ENCODE data around the gene OSBP2.
"Not testable (repeated sequence)": the region's sequence is repeated elsewhere in the genome, so short reads cannot be mapped to it uniquely, and the experiment has no call there.

OSBP2 gene

GRCh38 chr22:30691204-30691603 is 3.5 kb upstream of the OSBP2 start:
- TF ChIP-seq POLR2A (IDR thresholded peaks at IDR 0.05; ENCODE audit: low read depth, low read length), result no peak
- FAIRE-seq, result no peak
- no peak for DNase-seq (ENCODE audit: insufficient read length, low spot score)

GRCh38 chr22:30694171-30694639 is 469 bp upstream of the OSBP2 start:
- no peak for FAIRE-seq
- no peak for DNase-seq (ENCODE audit: insufficient read length, low spot score)

DNA sequence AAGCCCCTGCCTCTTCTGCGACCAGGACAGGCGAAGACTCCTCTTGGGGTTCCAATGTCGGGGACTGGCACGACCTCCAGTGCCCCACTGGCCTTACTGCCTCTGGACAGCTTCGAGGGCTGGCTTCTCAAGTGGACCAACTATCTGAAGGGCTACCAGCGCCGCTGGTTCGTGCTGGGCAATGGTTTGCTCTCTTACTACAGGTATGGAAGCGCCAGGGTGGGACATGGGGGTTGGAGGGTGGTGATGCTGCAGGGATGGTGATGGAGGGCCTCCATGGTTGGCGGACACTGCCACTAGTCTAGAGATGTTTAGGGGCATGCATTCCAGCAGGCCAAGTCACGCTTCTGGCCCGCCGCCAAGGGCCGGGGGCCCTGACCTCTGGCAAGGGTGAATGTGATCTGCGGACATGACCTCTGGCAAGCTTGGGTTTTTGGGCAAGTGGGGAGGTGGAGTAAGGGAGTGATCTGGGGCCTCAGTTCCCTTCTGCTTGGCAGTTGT is 727 bp downstream of the OSBP2 start:
- FAIRE-seq (no peak), DNase-seq (ENCODE audit: insufficient read length, low spot score) (no peak)
- no peak for TF ChIP-seq POLR2A (IDR thresholded peaks at IDR 0.05; ENCODE audit: low read depth, low read length)

More at GRCh38 chr22:30694171-30694639, 469 bp upstream of the OSBP2 start:
- TF ChIP-seq POLR2A (IDR thresholded peaks at IDR 0.05; ENCODE audit: low read depth, low read length), result no peak

GRCh38 chr22:30695871-30696655 is 1.4 kb downstream of the OSBP2 start:
- FAIRE-seq (no peak), DNase-seq (ENCODE audit: insufficient read length, low spot score) (no peak)
- TF ChIP-seq POLR2A (IDR thresholded peaks at IDR 0.05; ENCODE audit: low read depth, low read length), result no peak

DNA sequence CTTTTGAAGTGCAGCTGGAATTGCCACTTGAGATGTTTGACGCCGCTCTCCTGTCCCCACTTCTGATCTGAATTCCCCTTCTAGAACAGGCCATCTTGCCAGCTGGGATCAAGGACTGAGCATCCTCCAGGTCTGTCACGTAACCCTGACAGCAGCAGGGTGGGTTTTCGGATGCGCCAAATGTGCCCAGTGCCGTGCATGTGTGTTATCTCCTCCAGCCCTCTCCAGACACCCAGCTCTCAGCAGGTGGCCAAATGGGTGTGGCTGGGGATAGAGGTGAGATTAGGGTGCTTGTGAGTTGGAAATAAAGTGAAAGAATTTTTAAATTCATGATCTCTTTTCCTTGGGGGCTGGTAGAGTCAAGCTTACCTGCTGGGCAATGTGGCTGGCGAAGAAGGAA is 3.3 kb downstream of the OSBP2 start:
- FAIRE-seq (no peak), DNase-seq (ENCODE audit: insufficient read length, low spot score) (no peak)
- TF ChIP-seq POLR2A (IDR thresholded peaks at IDR 0.05; ENCODE audit: low read depth, low read length), result no peak

GRCh38 chr22:30701872-30702271 is 7.2 kb downstream of the OSBP2 start:
- no peak for TF ChIP-seq POLR2A (IDR thresholded peaks at IDR 0.05; ENCODE audit: low read depth, low read length)
- peak; percentile 44 for DNase-seq (ENCODE audit: insufficient read length, low spot score)
- FAIRE-seq, result no peak

DNA sequence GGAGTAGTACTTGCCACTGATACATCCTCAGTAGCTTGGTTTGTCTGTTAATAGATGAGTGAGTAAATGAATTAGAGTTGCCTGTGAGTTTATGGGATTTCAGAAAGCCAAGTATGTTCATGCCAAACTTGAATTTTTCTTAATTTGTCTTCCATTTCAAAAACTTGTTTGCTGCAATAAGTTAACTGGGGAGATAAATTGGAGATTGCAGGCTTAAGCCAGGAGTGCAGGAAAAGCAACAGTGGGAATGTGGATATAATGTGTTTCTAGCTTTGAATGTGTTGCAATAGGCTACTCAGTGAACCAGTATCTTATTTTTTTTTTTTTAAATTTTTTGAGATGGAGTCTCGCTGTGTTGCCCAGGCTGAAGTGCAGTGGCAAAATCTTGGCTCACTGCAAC is 8.2 kb downstream of the OSBP2 start:
- no peak for FAIRE-seq
- no peak for TF ChIP-seq POLR2A (IDR thresholded peaks at IDR 0.05; ENCODE audit: low read depth, low read length)
- no peak for DNase-seq (ENCODE audit: insufficient read length, low spot score)

DNA sequence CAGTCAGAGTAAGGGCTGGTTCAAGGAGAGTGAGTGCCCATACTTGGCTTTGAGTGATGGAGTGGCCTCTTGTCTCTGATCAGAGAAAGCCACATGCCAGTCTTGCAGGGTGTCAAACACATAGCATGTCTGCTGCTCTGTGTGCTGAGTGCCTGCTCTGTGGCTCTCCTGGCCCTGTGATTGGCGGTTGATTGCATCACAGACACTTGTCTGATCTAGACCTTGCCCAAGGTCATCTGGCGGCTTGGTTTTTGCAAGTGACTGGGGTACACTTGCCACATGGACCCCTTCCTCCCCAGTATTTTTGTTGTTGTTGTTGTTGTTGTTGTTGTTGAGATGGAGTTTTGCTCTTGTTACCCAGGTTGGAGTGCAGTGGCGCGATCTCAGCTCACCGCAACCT is 10.3 kb downstream of the OSBP2 start:
- no peak for TF ChIP-seq POLR2A (IDR thresholded peaks at IDR 0.05; ENCODE audit: low read depth, low read length)
- DNase-seq (ENCODE audit: insufficient read length, low spot score) (no peak), FAIRE-seq (no peak)

GRCh38 chr22:30705710-30706651 is 11.3 kb downstream of the OSBP2 start:
- TF ChIP-seq POLR2A (IDR thresholded peaks at IDR 0.05; ENCODE audit: low read depth, low read length), result no peak
- FAIRE-seq (peak; percentile 52), DNase-seq (ENCODE audit: insufficient read length, low spot score) (peak; percentile 15)

DNA sequence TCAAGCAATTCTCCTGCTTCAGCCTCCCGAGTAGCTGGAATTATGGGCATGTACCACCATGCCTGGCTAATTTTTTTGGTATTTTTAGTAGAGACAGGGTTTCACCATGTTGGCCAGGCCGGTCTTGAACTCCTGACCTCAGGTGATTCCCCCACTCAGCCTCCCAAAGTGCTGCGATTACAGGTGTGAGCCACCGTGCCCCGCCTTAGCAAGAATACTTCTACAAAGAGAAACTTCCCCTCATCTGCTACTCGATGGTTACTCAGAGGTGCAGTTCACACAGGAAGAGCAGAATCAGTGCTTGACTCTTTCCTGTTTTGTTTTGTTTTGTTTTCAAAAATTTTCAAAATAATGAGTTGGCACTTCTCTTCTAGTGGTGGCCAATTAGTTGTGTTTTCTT is 15.3 kb downstream of the OSBP2 start:
- FAIRE-seq; DNase-seq (ENCODE audit: insufficient read length, low spot score): not testable (repeated sequence)

DNA sequence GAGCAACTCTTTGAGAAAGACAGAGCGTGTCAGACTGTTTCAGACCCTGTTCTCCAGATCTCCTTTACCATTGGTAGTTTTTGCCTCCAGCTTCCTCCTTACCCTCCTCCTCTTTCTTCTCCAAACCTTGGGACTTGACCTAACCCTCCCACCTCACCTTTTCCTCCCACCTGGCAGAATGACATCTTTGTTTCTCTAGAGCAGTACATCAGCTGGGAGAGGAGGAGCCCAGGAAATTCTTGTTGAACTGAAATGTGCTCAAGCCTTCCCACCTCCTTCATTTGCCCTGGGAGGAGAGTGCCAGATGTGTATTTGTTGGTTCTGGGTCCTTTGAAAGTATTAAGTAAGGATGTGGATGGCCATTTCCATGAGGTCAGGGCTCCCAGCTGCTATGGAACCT is 17.4 kb downstream of the OSBP2 start:
- DNase-seq (ENCODE audit: insufficient read length, low spot score) (no peak), FAIRE-seq (no peak)
- TF ChIP-seq POLR2A (IDR thresholded peaks at IDR 0.05; ENCODE audit: low read depth, low read length), result no peak

GRCh38 chr22:30714062-30714461 is 19.4 kb downstream of the OSBP2 start:
- TF ChIP-seq POLR2A (IDR thresholded peaks at IDR 0.05; ENCODE audit: low read depth, low read length), result no peak
- FAIRE-seq, result no peak
- no peak for DNase-seq (ENCODE audit: insufficient read length, low spot score)

DNA sequence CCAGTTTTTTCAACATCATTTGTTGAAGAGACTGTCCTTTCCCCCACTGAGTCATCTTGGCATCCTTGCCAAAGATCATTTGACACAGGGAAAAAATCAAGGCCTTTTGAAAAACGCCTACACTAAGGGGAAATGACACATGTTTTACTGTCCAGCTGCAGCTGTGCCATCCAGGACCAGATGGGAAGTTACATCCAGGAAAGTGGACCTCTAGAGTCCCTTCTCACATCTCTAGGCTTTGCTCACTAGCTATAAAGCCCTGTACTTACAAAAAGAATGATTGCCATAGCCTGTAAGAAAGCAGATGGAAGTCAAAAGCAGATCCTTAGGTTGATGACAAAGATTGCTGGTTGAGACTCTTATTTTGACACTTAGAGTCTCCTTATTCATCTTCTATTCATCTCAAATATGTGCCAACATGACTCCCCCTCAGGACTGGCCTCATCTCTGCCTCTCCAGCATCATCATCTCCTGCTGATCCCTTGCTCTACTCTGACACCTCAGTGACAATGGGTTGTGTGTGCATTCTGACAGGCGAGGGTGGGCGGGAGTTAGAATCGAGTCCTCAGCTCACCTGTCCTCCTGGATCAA is 22.8 kb downstream of the OSBP2 start:
- DNase-seq (ENCODE audit: insufficient read length, low spot score), result peak; percentile 21
- FAIRE-seq, result peak; percentile 27
- no peak for TF ChIP-seq POLR2A (IDR thresholded peaks at IDR 0.05; ENCODE audit: low read depth, low read length)

DNA sequence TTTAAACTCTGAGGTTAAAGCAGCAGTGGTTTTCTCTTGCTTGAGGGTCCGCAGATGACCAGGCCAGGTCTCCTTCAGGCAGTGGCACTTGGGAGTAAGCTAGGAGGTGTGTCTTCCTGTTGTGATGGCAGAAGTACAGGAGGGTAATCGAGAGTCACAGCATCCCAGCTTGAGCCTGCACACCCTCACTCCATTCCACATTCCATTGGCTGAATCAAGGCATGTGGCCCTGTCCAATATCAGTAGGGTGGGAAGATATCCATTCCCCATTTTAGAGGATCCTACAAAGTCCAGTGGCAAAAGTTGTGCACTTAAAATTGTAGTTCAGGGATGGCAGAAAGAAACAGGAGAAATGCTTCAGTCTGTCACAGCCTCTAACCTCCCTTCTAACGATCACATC is 23.3 kb downstream of the OSBP2 start:
- no peak for FAIRE-seq
- TF ChIP-seq POLR2A (IDR thresholded peaks at IDR 0.05; ENCODE audit: low read depth, low read length), result no peak
- DNase-seq (ENCODE audit: insufficient read length, low spot score), result no peak
